Epithelial cell of esophagus (primary cell): ENCODE data around the gene KRTAP2-2.

Experiments
- DNase-seq: peaks from one replicate; pipeline ENCODE4 v3.0.0; 2010; ENCODE audit warnings: low read depth
- H3K4me3 ChIP-seq: 2 replicates; pipeline ENCODE4 v1.5.1; 2011; ENCODE audit warnings: mild to moderate bottlenecking, low read length, control low read depth
- TF ChIP-seq, protein P1 (sequence below): IDR thresholded peaks from 2 replicates; pipeline ENCODE4 v1.5.1; 2011; ENCODE audit warnings: low read depth, mild to moderate bottlenecking, low read length, control low read depth, inconsistent platforms; ENCODE audit not compliant: insufficient read depth; ENCODE audit errors: missing control alignments

Gene KRTAP2-2

DNA sequence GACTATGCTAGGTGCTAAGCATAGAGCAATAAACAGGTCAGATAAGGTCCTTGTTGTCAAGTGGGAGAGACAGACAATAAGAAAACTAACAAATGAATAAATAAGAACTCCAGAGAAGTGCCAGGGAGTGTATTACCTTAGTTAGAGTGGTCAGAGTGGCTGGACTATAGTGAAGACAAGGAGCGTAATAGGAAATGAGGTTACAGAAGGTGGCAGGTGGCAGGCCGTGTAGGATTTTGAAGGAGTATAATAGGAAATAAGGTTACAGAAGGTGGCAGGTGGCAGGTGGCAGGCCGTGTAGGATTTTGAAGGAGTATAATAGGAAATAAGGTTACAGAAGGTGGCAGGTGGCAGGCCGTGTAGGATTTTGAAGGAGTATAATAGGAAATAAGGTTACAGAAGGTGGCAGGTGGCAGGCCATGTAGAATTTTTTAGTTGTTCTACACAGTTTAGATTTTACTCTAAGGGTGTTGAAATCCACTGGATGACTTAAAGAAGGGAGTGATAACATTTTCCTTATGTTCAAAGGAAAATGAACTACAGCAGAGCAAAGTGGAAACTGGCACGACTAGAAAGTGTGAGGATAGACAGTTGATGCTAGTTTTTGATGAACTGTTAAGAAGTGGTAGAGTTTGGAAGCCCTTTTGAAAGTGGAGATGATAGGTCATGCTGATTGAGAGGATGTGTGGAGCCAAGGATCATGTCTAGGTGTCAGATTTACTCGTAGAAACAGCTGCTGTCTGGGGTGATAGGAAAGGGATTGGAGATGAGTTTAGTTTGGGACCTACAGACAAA, 42.5 kb downstream of the KRTAP2-2 start:
- DNase-seq, result no peak
- TF ChIP-seq, protein P1, sequence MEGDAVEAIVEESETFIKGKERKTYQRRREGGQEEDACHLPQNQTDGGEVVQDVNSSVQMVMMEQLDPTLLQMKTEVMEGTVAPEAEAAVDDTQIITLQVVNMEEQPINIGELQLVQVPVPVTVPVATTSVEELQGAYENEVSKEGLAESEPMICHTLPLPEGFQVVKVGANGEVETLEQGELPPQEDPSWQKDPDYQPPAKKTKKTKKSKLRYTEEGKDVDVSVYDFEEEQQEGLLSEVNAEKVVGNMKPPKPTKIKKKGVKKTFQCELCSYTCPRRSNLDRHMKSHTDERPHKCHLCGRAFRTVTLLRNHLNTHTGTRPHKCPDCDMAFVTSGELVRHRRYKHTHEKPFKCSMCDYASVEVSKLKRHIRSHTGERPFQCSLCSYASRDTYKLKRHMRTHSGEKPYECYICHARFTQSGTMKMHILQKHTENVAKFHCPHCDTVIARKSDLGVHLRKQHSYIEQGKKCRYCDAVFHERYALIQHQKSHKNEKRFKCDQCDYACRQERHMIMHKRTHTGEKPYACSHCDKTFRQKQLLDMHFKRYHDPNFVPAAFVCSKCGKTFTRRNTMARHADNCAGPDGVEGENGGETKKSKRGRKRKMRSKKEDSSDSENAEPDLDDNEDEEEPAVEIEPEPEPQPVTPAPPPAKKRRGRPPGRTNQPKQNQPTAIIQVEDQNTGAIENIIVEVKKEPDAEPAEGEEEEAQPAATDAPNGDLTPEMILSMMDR, result no peak

DNA sequence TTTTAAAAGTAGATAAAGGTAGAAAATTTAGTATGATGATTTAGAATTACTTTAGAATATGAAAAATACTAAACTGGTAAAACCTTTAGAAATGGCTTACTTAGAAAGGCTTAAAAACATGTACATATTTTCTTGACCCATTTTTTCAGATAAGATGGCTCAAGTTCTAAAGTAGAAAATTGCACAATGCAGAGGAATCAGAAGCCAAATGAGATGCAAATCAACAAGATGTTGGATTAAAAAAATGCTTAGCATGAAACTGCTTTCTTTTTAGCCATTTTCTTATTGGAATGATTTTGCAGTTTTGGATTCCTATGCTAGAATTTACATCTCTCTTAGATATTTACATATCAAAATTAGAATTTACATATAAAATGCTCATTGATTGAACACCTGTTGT, 44.6 kb downstream of the KRTAP2-2 start:
- no peak overlapping the region for H3K4me3 ChIP-seq
- TF ChIP-seq, protein P1, result no peak
- DNase-seq, result no peak

More for the DNA sequence above, 42.5 kb downstream of the KRTAP2-2 start:
- no peak overlapping the region for H3K4me3 ChIP-seq

DNA sequence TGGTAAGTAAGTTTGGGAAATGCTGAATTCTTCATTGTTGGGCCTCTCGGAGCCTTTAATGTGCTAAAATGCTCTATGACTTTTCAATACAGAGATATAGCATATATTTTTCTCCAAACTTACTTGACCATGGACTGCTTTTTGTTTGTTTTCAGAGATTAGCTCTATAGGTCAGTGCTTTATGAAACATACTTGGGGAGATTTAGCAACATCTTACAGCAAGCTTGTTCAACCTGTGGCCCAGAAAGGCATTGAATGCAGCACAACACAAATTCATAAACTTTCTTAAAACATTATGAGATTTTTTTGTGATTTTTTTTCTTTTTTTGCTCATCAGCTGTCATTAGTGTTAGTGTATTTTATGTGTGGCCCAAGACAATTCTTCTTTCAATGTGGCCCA, 45.1 kb downstream of the KRTAP2-2 start:
- H3K4me3 ChIP-seq, result no peak overlapping the region
- no peak for DNase-seq
- TF ChIP-seq, protein P1, result no peak

DNA sequence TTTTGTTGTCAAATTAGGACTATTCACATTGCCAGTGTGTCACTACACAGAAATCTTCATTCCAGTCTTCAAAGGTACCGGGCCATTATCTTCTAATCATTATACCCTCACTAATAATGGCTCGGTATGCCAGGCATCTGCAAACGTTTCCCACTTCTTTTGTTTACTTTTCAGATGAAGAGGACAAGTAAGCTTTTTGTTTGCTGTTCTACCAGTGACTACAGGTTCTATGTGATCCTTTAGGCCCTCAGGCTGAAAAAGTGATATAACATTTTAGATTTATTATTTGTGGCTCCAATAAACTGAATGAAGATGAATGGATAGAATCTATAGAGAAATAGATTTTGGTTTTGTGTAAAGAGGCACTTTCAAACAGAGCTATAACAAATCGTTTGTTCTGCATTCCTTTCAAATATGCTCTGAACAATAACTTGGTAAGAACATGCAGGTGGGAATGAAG, 45.7 kb downstream of the KRTAP2-2 start:
- TF ChIP-seq, protein P1, result no peak
- DNase-seq, result peak; percentile 27
- no peak overlapping the region for H3K4me3 ChIP-seq

DNA sequence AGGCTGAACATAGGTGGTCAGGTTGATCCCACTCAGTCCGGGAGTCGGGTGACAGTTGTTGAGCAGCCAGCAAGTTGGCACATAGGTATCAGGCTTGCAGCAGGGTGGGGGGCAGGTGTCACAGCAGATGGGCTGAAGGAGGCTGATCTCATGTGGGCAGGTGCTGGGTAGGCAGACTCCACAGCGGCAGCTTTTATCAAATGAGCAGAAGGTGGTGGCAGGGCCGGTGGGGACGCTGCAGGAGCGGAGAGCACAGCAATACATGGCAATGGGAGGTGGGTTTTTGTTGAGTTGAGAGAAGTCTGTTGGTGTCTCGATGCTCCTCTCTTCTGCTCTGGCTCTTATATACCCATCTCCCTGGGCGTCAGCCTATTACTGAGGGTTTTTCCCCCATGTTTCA, 46.2 kb downstream of the KRTAP2-2 start, which contains the start of gene KRTAP3-1:
KRTAP3-1 (minus strand) TSS at position 318 of the 400 bp plus-strand sequence; CDS start at position 264, 54 bp downstream.
- TF ChIP-seq, protein P1, result no peak
- no peak for DNase-seq
- no peak within 1 kb of the TSS for H3K4me3 ChIP-seq
